HG03039 (cell line): Measurements from ENCODE around the gene FNDC8.
A peak's percentile ranks its signal among the peaks of the same experiment; 100 is the strongest.
"Not testable (repeated sequence)": the region's sequence is repeated elsewhere in the genome, so short reads cannot be mapped to it uniquely, and the experiment has no call there.

Experiments
- ATAC-seq: cut with Tn5 transposase; IDR thresholded peaks from one replicate; pipeline ENCODE4 v1.9.1; 2021; ENCODE audit warnings: mild to moderate bottlenecking, moderate library complexity; ENCODE audit not compliant: unreplicated experiment

FNDC8 gene

GRCh38 chr17:35121315-35121714 lies at the start of gene FNDC8:
TSS of gene FNDC8 (plus strand) at chr17:35121615. CDS start at chr17:35121694, 79 bp downstream.
- no peak for ATAC-seq

GRCh38 chr17:35073183-35073790 lies 48.1 kb upstream of the FNDC8 start:
- no peak for ATAC-seq

- ATAC-seq, result no peak
Measured at GRCh38 chr17:35073991-35074627, 47.3 kb upstream of the FNDC8 start.

GRCh38 chr17:35074711-35075707 lies 46.4 kb upstream of the FNDC8 start:
- no peak for ATAC-seq

- no peak for ATAC-seq
Measured at GRCh38 chr17:35076874-35077273, 44.5 kb upstream of the FNDC8 start.

- no peak for ATAC-seq
Measured at GRCh38 chr17:35079547-35080423, 41.6 kb upstream of the FNDC8 start.

GRCh38 chr17:35080536-35080935 lies 40.9 kb upstream of the FNDC8 start:
- no peak for ATAC-seq

GRCh38 chr17:35081638-35082037 lies 39.8 kb upstream of the FNDC8 start:
- ATAC-seq, result no peak

GRCh38 chr17:35082073-35082657 lies 39.2 kb upstream of the FNDC8 start:
- ATAC-seq, result no peak

- no peak for ATAC-seq
Measured at GRCh38 chr17:35083071-35083470, 38.3 kb upstream of the FNDC8 start.

GRCh38 chr17:35084987-35085386 lies 36.4 kb upstream of the FNDC8 start:
- no peak for ATAC-seq

GRCh38 chr17:35086164-35086563 lies 35.3 kb upstream of the FNDC8 start:
- no peak for ATAC-seq

- no peak for ATAC-seq
Measured at GRCh38 chr17:35086931-35087573, 34.4 kb upstream of the FNDC8 start.

GRCh38 chr17:35087731-35088355 lies 33.6 kb upstream of the FNDC8 start:
- ATAC-seq, result no peak

GRCh38 chr17:35088356-35088880 lies 33.0 kb upstream of the FNDC8 start:
- ATAC-seq, result peak; percentile 8

- ATAC-seq, result peak; percentile 68
Measured at GRCh38 chr17:35088881-35089585, 32.4 kb upstream of the FNDC8 start.

GRCh38 chr17:35089586-35090296 lies 31.7 kb upstream of the FNDC8 start:
- ATAC-seq, result no peak

- not testable (repeated sequence) for ATAC-seq
Measured at GRCh38 chr17:35090707-35091106, 30.7 kb upstream of the FNDC8 start.
